KBM-7 (cell line): ENCODE measurements around the gene FIBCD1.

ENCODE experiments used
- DNase-seq: peaks from one replicate; pipeline ENCODE4 v3.0.0-alpha.2; 2015
- in situ Hi-C: fragments of 300-500 bp; cut with MboI; formaldehyde crosslinking; loops from 2 replicates; pipeline ENCODE4 v1.14.3; 2020; ENCODE audit warnings: low sequenced_read_pairs, low pct_unique_long_range_greater_than_20kb, mixed read lengths

The FIBCD1 gene

GRCh38 chr9:130872912-130873503 lies 66.0 kb downstream of the FIBCD1 start:
- DNase-seq: no peak
- in situ Hi-C loops: no loop called here

- in situ Hi-C loops: no loop called here
- no peak for DNase-seq
Measured at GRCh38 chr9:130872508-130872907, 66.5 kb downstream of the FIBCD1 start.

- no peak for DNase-seq
- in situ Hi-C loops: no loop called here
Measured at GRCh38 chr9:130872093-130872492, 67.0 kb downstream of the FIBCD1 start.

- in situ Hi-C loops: no loop called here
- no peak for DNase-seq
Measured at GRCh38 chr9:130871395-130872062, 67.5 kb downstream of the FIBCD1 start.

GRCh38 chr9:130870491-130871381 lies 68.3 kb downstream of the FIBCD1 start:
- no peak for DNase-seq
- in situ Hi-C loops: no loop called here

- in situ Hi-C loops: no loop called here
- no peak for DNase-seq
Measured at GRCh38 chr9:130869250-130869649, 69.8 kb downstream of the FIBCD1 start.

- no peak for DNase-seq
- in situ Hi-C loops: no loop called here
Measured at GRCh38 chr9:130868230-130868629, 70.8 kb downstream of the FIBCD1 start.

GRCh38 chr9:130867556-130867955 lies 71.5 kb downstream of the FIBCD1 start:
- in situ Hi-C loops: no loop called here
- DNase-seq: no peak

- DNase-seq: peak; percentile 88
- in situ Hi-C loops: no loop called here
Measured at GRCh38 chr9:130866474-130866965, 72.5 kb downstream of the FIBCD1 start.

GRCh38 chr9:130865921-130866320 lies 73.1 kb downstream of the FIBCD1 start:
- no peak for DNase-seq
- in situ Hi-C loops: no loop called here

GRCh38 chr9:130864541-130864940 lies 74.5 kb downstream of the FIBCD1 start:
- in situ Hi-C loops: no loop called here
- DNase-seq: no peak

- in situ Hi-C loops: no loop called here
- DNase-seq: no peak
Measured at GRCh38 chr9:130862747-130863146, 76.3 kb downstream of the FIBCD1 start.

GRCh38 chr9:130862217-130862616 lies 76.8 kb downstream of the FIBCD1 start:
- in situ Hi-C loops: no loop called here
- DNase-seq: no peak

- in situ Hi-C loops: no loop called here
- DNase-seq: no peak
Measured at GRCh38 chr9:130861372-130862180, 77.5 kb downstream of the FIBCD1 start.

GRCh38 chr9:130860458-130861316 lies 78.4 kb downstream of the FIBCD1 start:
- DNase-seq: no peak
- in situ Hi-C loops: no loop called here

GRCh38 chr9:130858739-130859705 lies 80.0 kb downstream of the FIBCD1 start:
- in situ Hi-C loops: no loop called here

More at GRCh38 chr9:130858739-130859705, 80.0 kb downstream of the FIBCD1 start:
- no peak for DNase-seq
